Keratinocyte (primary cell): ENCODE measurements around the gene MARCHF3.

Source experiments
- CTCF ChIP-seq, 3 experiments: IDR thresholded peaks in 1 of 3; conservative IDR thresholded peaks in 1 of 3; optimal IDR thresholded peaks in 1 of 3; 2 replicates in 2 of 3; 3 replicates in 1 of 3; pipeline versions ENCODE3 to v1.5.1; 2011; ENCODE audit warnings: low read length in 3 of 3, mild to moderate bottlenecking in 3 of 3, moderate library complexity in 2 of 3, control low read depth in 1 of 3, inconsistent platforms in 1 of 3; ENCODE audit not compliant: insufficient read depth in 2 of 3; ENCODE audit errors: extremely low read depth in 1 of 3
- EZH2 ChIP-seq: IDR thresholded peaks from one replicate; pipeline ENCODE4 v1.6.1; 2012; ENCODE audit warnings: inconsistent platforms, mild to moderate bottlenecking, low read length, moderate library complexity

- TF ChIP-seq EZH2 (no peak), CTCF (optimal IDR thresholded peaks at IDR 0.05 in 1 of 3, IDR thresholded peaks at IDR 0.05 in 1 of 3, conservative IDR thresholded peaks at IDR 0.05 in 1 of 3; ENCODE audit: extremely low read depth in 1 of 3, insufficient read depth in 2 of 3, low read length in 3 of 3) (no peak)
These were observed 161.9 kb downstream of the MARCHF3 start for GRCh38 chr5:126868338-126869004.
